ENCODE data around the gene DVL3.

Gene DVL3

DNA sequence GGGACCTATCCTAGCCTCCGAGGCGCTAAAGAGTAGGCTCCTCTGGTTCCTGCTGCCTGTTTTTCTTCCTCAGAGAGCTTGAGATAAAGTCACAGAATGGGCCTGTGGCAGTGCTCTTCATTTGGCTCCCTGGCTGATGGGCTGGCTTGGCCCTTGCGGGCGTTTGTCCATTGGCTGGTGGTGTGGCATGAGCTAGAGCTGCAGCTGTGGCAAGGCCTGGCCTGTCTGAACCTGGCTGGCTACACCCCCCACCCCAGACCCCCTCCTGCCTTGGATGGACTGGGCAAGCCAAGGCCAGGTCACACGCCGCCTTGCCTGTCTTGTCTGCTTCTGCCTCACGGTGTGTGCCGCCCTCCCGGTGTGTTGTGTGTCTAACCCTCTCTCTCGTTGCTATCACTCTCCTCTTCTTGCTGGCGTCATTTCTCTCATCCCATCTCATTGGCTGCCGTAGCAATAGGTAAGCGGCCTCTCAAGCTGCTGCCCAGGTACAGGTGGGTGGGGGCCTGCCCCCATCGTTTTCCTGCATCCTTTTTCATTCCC lies 22.7 kb downstream of the DVL3 start:
- no peak for DNase-seq

- no peak for DNase-seq
Observed at GRCh38 chr3:184178521-184179138, 23.5 kb downstream of the DVL3 start.

DNA sequence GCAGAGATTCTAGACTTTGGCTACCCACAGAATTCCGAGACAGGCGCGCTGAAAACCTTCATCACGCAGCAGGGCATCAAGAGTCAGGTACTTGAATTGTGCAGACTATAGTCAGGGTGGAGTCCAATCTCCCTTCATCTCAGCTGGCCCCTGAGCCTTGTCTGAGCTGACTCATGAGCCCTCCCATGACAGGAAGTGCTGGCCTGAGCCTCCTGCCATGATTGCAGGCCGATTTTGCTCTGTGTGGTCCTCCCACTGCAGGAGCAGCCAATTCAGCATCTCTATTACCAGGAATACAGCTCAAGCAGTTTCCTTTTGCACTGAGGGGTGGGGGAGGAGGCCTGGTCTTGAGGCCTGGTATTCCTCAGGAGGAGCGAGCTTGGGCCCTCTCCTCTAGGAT lies 25.0 kb downstream of the DVL3 start:
- DNase-seq, result no peak

DNA sequence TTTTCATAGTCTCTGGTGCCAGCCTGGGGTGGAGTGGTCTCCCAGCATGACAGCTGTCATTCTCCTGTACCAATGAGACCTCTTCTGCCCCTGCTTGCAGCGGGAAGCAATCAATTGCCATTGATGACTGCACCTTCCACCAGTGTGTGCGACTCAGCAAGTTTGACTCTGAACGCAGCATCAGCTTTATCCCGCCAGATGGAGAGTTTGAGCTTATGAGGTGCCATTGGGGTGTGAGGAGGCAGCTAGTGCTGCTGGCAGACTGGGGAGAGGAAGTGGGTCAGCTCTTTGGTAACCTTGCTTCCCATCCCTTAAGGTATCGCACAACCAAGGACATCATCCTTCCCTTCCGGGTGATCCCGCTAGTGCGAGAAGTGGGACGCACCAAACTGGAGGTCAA lies 26.4 kb downstream of the DVL3 start:
- DNase-seq, result no peak

- no peak for DNase-seq
Observed at GRCh38 chr3:184183679-184184078, 28.5 kb downstream of the DVL3 start.

DNA sequence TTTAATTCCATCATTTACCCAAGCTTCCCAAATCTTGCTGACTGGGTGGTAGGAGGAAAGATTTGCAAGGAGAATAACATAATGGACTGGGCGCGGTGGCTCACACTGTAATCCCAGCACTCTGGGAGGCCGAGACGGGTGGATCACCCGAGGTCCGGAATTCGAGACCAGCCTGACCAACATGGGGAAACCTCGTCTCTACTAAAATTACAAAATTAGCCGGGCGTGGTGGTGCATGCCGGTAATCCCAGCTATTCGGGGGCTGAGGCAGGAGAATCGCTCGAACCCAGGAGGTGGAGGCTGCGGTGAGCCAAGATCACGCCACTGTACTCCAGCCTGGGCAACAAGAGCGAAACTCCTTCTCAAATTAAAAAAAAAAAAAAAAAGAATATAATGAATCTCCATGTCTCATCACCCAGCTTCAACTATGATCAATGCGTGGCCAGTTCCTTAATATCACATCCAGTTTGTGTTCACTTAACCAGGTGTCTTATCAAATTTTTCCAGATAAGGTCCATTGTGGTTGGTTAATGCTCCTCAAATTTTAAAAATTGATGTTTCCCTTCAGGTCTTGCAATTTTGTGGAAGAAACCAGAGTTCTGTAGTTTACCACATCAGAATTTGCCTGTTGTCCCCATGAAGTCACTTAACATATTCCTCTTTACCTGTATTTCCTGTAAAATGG lies 29.5 kb downstream of the DVL3 start:
- no peak for DNase-seq

- DNase-seq, result peak; percentile 100
Observed at GRCh38 chr3:184185461-184186183, 30.4 kb downstream of the DVL3 start.

DNA sequence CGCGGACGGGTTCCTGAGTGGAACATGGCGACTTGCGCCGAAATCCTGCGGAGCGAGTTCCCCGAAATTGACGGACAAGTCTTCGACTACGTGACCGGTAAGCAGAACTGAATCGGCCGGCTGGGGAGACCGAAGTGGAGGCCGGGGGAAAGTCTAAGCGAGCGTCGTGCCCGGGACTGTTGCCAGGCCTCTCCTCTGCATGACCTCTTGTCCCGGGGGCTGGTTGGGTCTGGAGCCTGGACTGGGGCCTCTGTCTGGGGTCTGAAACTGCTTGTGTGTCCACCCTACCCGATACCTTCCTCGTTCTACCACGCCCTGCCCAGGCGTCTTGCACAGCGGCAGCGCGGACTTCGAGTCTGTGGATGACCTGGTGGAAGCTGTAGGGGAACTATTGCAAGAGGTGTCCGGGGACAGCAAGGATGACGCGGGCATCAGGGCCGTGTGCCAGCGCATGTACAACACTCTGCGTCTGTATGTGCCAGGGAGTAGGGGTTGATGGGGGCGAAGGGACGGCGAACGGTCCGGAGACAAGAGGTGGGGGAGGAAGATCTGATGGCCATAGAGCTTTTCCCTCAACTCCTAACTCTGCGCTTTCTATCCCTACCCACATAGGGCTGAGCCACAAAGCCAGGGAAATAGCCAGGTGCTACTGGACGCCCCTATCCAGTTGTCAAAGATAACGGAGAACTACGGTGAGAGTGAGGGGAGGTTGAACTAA lies 31.2 kb downstream of the DVL3 start, which contains the start of gene ABCF3:
TSS of gene ABCF3 (plus strand) at position 16 of the 718 bp plus-strand sequence. CDS start at position 25, 9 bp downstream.
- no peak for DNase-seq

GRCh38 chr3:184186902-184187207 lies 31.7 kb downstream of the DVL3 start:
- no peak for DNase-seq

GRCh38 chr3:184188080-184188479 lies 32.9 kb downstream of the DVL3 start:
- DNase-seq, result no peak

DNA sequence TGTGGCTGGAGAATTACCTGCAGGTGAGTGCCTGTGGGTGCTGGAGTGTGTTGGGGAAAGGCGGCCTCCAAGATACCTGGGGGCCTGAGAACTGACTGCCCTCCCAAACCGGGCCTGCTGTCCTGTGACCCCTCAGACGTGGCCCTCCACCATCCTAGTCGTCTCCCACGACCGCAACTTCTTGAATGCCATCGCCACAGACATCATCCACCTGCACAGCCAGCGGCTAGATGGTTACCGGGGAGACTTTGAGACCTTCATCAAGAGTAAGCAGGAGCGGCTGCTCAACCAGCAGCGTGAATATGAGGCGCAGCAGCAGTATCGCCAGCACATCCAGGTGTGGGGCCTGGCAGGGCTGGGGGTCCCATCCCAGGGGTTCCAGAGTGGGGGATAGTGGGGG lies 34.2 kb downstream of the DVL3 start:
- DNase-seq, result no peak

DNA sequence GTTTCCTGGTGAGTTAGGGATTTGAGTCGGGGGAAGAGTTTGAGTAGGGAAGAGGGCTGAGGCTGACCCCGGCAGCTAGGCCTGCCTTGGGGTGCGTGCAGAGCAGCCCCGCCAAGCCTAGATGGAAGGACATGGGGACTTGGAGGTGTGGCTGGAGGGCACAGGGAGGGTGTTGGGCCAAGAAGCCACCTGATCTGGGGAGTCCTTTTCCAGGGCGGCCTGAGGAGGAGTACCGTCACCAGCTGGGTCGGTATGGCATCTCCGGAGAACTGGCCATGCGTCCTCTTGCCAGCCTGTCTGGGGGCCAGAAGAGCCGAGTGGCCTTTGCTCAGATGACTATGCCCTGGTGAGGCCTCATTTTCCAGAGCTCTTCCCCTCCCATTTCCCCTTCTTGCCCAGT lies 37.7 kb downstream of the DVL3 start:
- DNase-seq, result no peak

- no peak for DNase-seq
Observed at GRCh38 chr3:184193991-184194539, 38.9 kb downstream of the DVL3 start.

GRCh38 chr3:184196536-184196935 lies 41.4 kb downstream of the DVL3 start:
- DNase-seq, result no peak

DNA sequence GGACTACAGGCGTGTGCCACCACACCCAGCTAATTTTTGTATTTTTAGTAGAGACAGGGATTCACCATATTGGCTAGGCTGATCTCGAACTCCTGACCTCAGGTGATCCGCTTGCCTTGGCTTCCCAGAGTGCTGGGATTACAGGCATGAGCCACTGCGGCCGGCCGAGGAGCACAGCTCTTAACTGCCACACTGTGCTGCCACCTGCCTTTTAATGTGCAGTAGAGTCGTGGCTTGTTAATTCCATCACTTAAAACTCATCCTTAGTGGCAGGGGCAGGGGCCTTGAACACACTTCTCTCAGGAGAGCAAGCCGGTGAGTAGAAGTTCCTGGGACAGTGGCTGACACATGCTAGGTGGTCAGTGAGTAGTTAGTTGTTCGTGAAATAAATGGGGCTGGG lies 43.3 kb downstream of the DVL3 start:
- DNase-seq, result no peak

DNA sequence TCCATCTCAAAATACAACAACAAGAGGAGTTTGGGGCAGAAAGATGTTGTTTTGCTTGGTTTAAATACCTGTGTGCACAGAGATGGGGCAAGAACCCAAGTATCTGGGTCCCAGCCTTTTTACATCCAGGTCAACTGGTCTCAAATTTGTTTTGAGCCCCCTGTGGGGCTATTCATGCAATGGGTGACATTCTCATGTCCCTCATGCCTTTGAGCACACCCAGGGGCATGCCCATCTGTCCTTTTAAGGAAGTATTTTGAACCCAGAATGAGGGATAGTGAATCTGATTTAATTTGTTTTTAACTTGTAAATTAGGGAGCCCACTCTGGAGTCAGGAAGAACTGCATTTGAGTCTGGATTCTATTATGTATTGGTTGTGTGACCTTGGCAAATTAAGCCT lies 45.6 kb downstream of the DVL3 start:
- DNase-seq, result no peak

DNA sequence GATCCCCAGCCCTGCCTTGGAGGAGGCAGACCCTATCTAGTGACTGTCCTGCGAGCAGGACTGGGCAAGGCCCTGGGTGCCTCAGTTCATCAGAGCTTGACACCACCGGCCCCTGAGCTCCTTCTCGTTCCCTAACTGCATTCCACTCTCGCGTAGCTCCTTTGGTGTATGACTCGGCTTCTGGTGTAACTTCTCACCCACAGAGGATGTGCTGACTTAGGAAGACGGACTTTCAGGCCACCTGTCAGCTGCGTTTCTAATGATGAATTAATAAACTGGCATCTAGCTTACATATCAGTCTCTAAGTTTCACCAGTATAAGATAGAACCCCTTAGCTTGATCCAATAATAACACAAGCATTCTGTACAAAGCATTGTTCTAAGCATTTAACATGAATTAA lies 48.3 kb downstream of the DVL3 start:
- DNase-seq, result no peak

GRCh38 chr3:184209146-184209923 lies 54.2 kb downstream of the DVL3 start:
- DNase-seq, result no peak

DNA sequence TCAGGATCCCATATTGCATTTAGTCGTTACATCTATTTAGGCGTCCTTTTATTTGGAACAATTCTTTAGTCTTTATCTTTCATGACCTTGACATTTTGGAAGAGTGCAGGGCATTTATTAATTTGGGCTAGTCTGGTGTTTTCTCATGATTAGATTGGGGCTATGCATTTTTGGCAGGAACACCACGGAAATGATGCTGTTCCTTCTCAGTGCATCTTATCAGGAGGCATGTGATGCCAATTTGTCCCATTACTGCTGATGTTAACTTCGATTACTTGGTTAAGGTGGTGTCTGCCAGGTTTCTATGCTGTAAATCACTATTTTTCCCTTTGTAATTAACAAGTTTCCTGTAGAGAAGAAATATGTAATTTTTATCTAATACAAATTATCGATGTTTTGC lies 56.1 kb downstream of the DVL3 start:
- DNase-seq, result no peak

DNA sequence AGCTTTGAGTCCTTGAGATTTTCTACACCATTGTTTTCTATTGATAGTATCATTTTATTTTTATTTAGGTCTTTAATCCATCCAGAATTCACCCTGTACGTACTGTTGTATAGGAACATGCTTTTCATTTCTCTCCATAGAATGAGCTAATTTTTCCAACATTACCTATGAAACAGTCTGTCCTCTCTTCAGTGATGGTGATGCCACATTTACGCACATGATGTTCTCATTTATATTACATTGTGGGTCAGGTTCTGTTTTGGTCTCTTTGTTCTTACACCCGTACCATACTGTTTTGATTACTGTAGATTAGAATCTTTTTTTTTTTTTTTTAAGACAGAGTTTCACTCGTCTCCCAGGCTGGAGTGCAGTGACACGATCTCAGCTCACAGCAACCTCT lies 56.5 kb downstream of the DVL3 start:
- DNase-seq, result no peak

- no peak for DNase-seq
Observed at GRCh38 chr3:184218814-184219213, 63.6 kb downstream of the DVL3 start.

DNA sequence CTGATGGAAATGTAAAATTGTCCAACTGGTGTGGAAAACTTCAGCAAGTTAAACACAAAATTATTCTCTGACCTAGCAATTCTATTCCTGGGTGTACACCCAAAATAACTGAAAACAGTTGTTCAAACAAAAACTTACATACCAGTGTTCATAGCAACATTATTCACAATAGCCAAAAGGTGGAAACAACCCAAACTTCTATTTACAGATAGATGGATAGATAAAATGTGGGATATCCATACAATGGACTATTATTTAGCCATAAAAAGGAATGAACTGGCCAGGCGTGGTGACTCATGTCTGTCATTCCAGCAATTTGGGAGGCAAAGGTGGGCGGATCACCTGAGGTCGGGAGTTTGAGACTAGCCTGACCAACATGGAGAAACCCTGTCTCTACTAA lies 67.3 kb downstream of the DVL3 start:
- DNase-seq, result no peak

All from eye (tissue), 1 donor.